Measurements from ENCODE around the gene KRT86.

GRCh38 chr12:52228366-52228765 lies 46.1 kb upstream of the KRT86 start:
- no peak for TF ChIP-seq POLR2A (IDR thresholded peaks at IDR 0.05)
- TF ChIP-seq CTCF (IDR thresholded peaks at IDR 0.05), result no peak

Measured in Peyer's patch (tissue), 4 donors.